Bronchial epithelial cell (primary cell): Measurements from ENCODE around the gene THOC1. TPM values are rescaled to one million over a fixed set of nuclear protein-coding genes. Genes with fewer than 3 reads are reported as not detected.

Experiments used
- DNase-seq: peaks from one replicate; pipeline ENCODE4 v3.0.0-alpha.2; 2010; ENCODE audit warnings: low read depth
- FAIRE-seq: peaks from 2 replicates; lab custom pipeline; 2011; peaks lifted over from hg19 to GRCh38; lab: Jason Lieb, UNC
- H3K27me3 ChIP-seq: 2 replicates; pipeline ENCODE4 v1.5.1; 2011; ENCODE audit warnings: low read length; ENCODE audit not compliant: control insufficient read depth, insufficient read depth
- H3K36me3 ChIP-seq: 2 replicates; pipeline ENCODE4 v1.5.1; 2011; ENCODE audit warnings: low read length; ENCODE audit not compliant: control insufficient read depth, insufficient read depth
- H3K4me3 ChIP-seq: 2 replicates; pipeline ENCODE4 v1.5.1; 2011; ENCODE audit warnings: mild to moderate bottlenecking, low read depth, low read length, control low read depth
- CTCF ChIP-seq: IDR thresholded peaks from 2 replicates; pipeline ENCODE4 v1.5.1; 2011; ENCODE audit warnings: mild to moderate bottlenecking, moderate library complexity, low read length, control low read depth, inconsistent platforms; ENCODE audit not compliant: insufficient read depth, severe bottlenecking
- total RNA-seq: library from RNA; depleted of rRNA; stranded (reverse); fragments of >200 nt; gene quantifications from 2 replicates; pipeline ENCODE4 v1.2.1, GENCODE V29; 2014

THOC1 gene
- total RNA-seq, 1 donor from 2014 or later, result 32.1 TPM

GRCh38 chr18:255171-255570 is 12.7 kb downstream of the THOC1 start:
- no peak for TF ChIP-seq CTCF
- Histone ChIP-seq H3K4me3 (no peak overlapping the region), H3K27me3 (no peaks in the 10 kb centered on the region), H3K36me3 (peaks cover 12% of the 10 kb centered on the region)
- DNase-seq (no peak), FAIRE-seq (no peak)

- DNase-seq, result no peak
- Histone ChIP-seq H3K4me3 (no peak overlapping the region), H3K27me3 (no peaks in the 10 kb centered on the region), H3K36me3 (peaks cover 13% of the 10 kb centered on the region)
- TF ChIP-seq CTCF, result no peak
- FAIRE-seq, result no peak
These were observed 14.7 kb downstream of the THOC1 start for GRCh38 chr18:253121-253520.

GRCh38 chr18:251572-251971 is 16.3 kb downstream of the THOC1 start:
- Histone ChIP-seq H3K4me3 (no peak overlapping the region), H3K36me3 (peaks cover 14% of the 10 kb centered on the region), H3K27me3 (no peaks in the 10 kb centered on the region)
- no peak for TF ChIP-seq CTCF
- DNase-seq (no peak), FAIRE-seq (no peak)

- FAIRE-seq, result no peak
- peak; percentile 60 for DNase-seq
- Histone ChIP-seq H3K27me3 (no peaks in the 10 kb centered on the region), H3K36me3 (peaks cover 14% of the 10 kb centered on the region), H3K4me3 (no peak overlapping the region)
- TF ChIP-seq CTCF, result no peak
These were observed 17.2 kb downstream of the THOC1 start for GRCh38 chr18:250685-251084.

GRCh38 chr18:248053-248452 is 19.8 kb downstream of the THOC1 start:
- Histone ChIP-seq H3K36me3 (peaks cover 11% of the 10 kb centered on the region), H3K4me3 (no peak overlapping the region), H3K27me3 (no peaks in the 10 kb centered on the region)
- DNase-seq, result no peak
- no peak for TF ChIP-seq CTCF
- no peak for FAIRE-seq

- no peaks in the 10 kb centered on the region for H3K27me3 ChIP-seq
- H3K36me3 ChIP-seq, result peaks cover 3% of the 10 kb centered on the region
- no peak overlapping the region for H3K4me3 ChIP-seq
- TF ChIP-seq CTCF, result no peak
- DNase-seq (no peak), FAIRE-seq (no peak)
These were observed 22.5 kb downstream of the THOC1 start for GRCh38 chr18:245282-245847.
